Retinal pigment epithelial cell (primary cell): ENCODE results near the gene GINS1.

Source experiments
- DNase-seq: peaks from one replicate; pipeline ENCODE4 v3.0.0-alpha.2; 2010; ENCODE audit warnings: low read depth
- H3K4me3 ChIP-seq: 2 replicates; pipeline ENCODE4 v1.5.1; 2011; ENCODE audit warnings: mild to moderate bottlenecking, low read length, control low read depth, moderate library complexity
- TF ChIP-seq, protein P1 (sequence below): conservative IDR thresholded peaks from 2 replicates; pipeline ENCODE4 v1.5.1; 2011; ENCODE audit warnings: low read depth, low read length, control low read depth, inconsistent platforms

GINS1 gene

GRCh38 chr20:25496165-25496967 lies 88.9 kb downstream of the GINS1 start:
- TF ChIP-seq, protein P1, sequence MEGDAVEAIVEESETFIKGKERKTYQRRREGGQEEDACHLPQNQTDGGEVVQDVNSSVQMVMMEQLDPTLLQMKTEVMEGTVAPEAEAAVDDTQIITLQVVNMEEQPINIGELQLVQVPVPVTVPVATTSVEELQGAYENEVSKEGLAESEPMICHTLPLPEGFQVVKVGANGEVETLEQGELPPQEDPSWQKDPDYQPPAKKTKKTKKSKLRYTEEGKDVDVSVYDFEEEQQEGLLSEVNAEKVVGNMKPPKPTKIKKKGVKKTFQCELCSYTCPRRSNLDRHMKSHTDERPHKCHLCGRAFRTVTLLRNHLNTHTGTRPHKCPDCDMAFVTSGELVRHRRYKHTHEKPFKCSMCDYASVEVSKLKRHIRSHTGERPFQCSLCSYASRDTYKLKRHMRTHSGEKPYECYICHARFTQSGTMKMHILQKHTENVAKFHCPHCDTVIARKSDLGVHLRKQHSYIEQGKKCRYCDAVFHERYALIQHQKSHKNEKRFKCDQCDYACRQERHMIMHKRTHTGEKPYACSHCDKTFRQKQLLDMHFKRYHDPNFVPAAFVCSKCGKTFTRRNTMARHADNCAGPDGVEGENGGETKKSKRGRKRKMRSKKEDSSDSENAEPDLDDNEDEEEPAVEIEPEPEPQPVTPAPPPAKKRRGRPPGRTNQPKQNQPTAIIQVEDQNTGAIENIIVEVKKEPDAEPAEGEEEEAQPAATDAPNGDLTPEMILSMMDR = no peak
- DNase-seq = no peak
- H3K4me3 ChIP-seq = no peak overlapping the region

DNA sequence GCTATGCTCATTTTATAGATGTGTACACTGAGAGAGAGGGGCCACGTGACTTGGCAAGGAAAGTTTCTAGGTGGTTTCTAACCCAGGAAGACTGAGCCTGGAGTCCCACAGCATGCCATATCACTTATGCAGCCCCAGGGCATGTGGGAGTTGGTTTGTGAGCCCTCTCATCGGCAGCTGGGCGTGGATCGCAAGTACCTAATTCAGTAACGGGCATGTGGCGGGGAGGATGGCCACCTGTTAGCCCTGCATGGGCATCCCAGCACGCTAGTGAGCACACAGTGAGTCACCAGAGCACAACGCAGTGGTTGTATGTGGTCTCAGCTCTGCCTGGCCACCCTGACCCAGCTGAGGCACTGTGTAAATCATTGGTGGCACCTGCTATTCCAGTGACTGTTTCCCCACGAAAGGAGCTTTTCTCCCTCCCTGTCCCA lies 89.5 kb downstream of the GINS1 start:
- no peak overlapping the region for H3K4me3 ChIP-seq
- no peak for DNase-seq
- TF ChIP-seq, protein P1 = no peak

- TF ChIP-seq, protein P1 = no peak
- H3K4me3 ChIP-seq = no peak overlapping the region
- no peak for DNase-seq
Measured at GRCh38 chr20:25497586-25498279, 90.3 kb downstream of the GINS1 start.
